Measurements from ENCODE around the gene CNTN5. TPM values are rescaled to one million over a fixed set of nuclear protein-coding genes. Genes with fewer than 3 reads are reported as not detected.

The CNTN5 gene
- total RNA-seq, 1 experiment from 2014 or later = not detected

GRCh38 chr11:99098258-99098657, 77.5 kb downstream of the CNTN5 start:
- Histone ChIP-seq H3K9ac (ENCODE audit: extremely low read depth, insufficient read length, low read length) (no peak overlapping the region), H3K18ac (ENCODE audit: insufficient read length, low read depth, low read length) (no peak overlapping the region), H3T11ph (ENCODE audit: low read length) (no peak overlapping the region), H4K5ac (ENCODE audit: insufficient read length, low read depth, low read length) (no peak overlapping the region), H2BK12ac (ENCODE audit: insufficient read length, low read depth, low read length) (no peak overlapping the region), H2BK15ac (ENCODE audit: low read depth, low read length) (no peak overlapping the region), H2BK20ac (ENCODE audit: low read depth, low read length, poor library complexity, severe bottlenecking) (no peak overlapping the region), H3K4me2 (ENCODE audit: insufficient read depth, insufficient read length, low read length) (no peak overlapping the region), H4K20me1 (ENCODE audit: control insufficient read depth, insufficient read depth, insufficient read length) (no peaks in the 10 kb centered on the region), H3K79me2 (ENCODE audit: insufficient read depth, low read length) (no peaks in the 10 kb centered on the region), H3K23me2 (ENCODE audit: insufficient read length, low read depth, low read length, poor library complexity, severe bottlenecking) (no peaks in the 10 kb centered on the region), H2AK5ac (ENCODE audit: insufficient read length, low read length) (no peak overlapping the region), H2AFZ (ENCODE audit: low read length) (no peak overlapping the region), H4K91ac (ENCODE audit: insufficient read length, low read depth, low read length) (no peak overlapping the region), H3K56ac (ENCODE audit: insufficient read length, low read depth, low read length) (no peak overlapping the region), H3K23ac (ENCODE audit: insufficient read length, low read depth, low read length) (no peak overlapping the region), H2BK5ac (ENCODE audit: insufficient read length, low read length) (no peak overlapping the region), H3K9me3 (ENCODE audit: control insufficient read depth, low read depth, low read length) (peaks cover 8% of the 10 kb centered on the region), H2BK120ac (ENCODE audit: low read depth, low read length, poor library complexity, severe bottlenecking) (no peak overlapping the region), H3K4me1 (ENCODE audit: insufficient read depth, low read length) (no peaks in the 10 kb centered on the region), H3K79me1 (ENCODE audit: insufficient read depth, low read depth, low read length, poor library complexity, severe bottlenecking) (no peaks in the 10 kb centered on the region), H4K8ac (replicated peaks; ENCODE audit: insufficient read length, low read depth, low read length) (no peak overlapping the region), H3K4ac (ENCODE audit: low read depth, low read length) (no peak overlapping the region), H3K27ac (ENCODE audit: insufficient read length, low read depth, low read length) (no peak overlapping the region), H3K27me3 (ENCODE audit: insufficient read depth, low read length) (no peaks in the 10 kb centered on the region), H3K14ac (ENCODE audit: insufficient read depth, low read length) (no peak overlapping the region)
- no peaks in the 10 kb centered on the region for H3K27me3 Mint-ChIP-seq (ENCODE audit: low read depth)
- no peak overlapping the region for H3K4me3 Mint-ChIP-seq
- no peak for TF ChIP-seq CTCF (conservative IDR thresholded peaks at IDR 0.05)
- DNase-seq = no peak
- H3K36me3 Mint-ChIP-seq (ENCODE audit: insufficient read depth in 1 of 3, low read depth in 3 of 3) = peaks cover 6 to 20% (median 6%) of the 10 kb centered on the region in 3 experiments; a peak in 6 of 7 replicates
- no peaks in the 10 kb centered on the region for H3K4me1 Mint-ChIP-seq
- peaks cover 18 to 20% of the 10 kb centered on the region in 2 experiments for H3K9me3 Mint-ChIP-seq
- H3K27ac Mint-ChIP-seq = no peak overlapping the region
- WGBS (ENCODE audit: extremely low coverage, insufficient read length, low lambda C conversion rate) = no CpG with 5 or more reads among the region's 6 CpGs
